Stomach smooth muscle (tissue), 2 donors: ENCODE measurements around the gene EHD1.

Experiments used
- H3K27ac ChIP-seq: one replicate; pipeline ENCODE4 v1.7.0; 2013; ENCODE audit warnings: mild to moderate bottlenecking, low read length, inconsistent platforms
- H3K27me3 ChIP-seq, 2 donors: one replicate each; pipeline ENCODE4 v1.7.0; 2013; ENCODE audit warnings: low read length in 2 of 2; ENCODE audit not compliant: insufficient read depth in 2 of 2, control insufficient read depth in 1 of 2
- H3K36me3 ChIP-seq, 2 donors: one replicate each; pipeline ENCODE4 v1.7.0; 2013; ENCODE audit warnings: low read length in 2 of 2; ENCODE audit not compliant: control insufficient read depth in 2 of 2, insufficient read depth in 2 of 2
- H3K4me1 ChIP-seq: one replicate; pipeline ENCODE4 v1.7.0; 2013; ENCODE audit warnings: low read length; ENCODE audit not compliant: control insufficient read depth, insufficient read depth
- H3K4me3 ChIP-seq, 2 donors: one replicate each; pipeline ENCODE4 v1.7.0; 2013; ENCODE audit warnings: low read length in 2 of 2
- H3K9ac ChIP-seq, 2 donors: one replicate each; pipeline ENCODE4 v1.7.0; 2013; ENCODE audit warnings: low read length in 2 of 2, mild to moderate bottlenecking in 1 of 2
- H3K9me3 ChIP-seq, 2 donors: one replicate each; pipeline ENCODE4 v1.7.0; 2013; ENCODE audit warnings: low read length in 2 of 2; ENCODE audit not compliant: control insufficient read depth in 2 of 2
- donor health status: healthy.
- donor health status: Pancreatic carcinoma.

EHD1 gene

GRCh38 chr11:64909653-64910343, 31.4 kb upstream of the EHD1 start:
- Histone ChIP-seq H3K27ac (no peak overlapping the region), H3K4me3 (no peak overlapping the region), H3K4me1 (no peaks in the 10 kb centered on the region), H3K36me3 (peaks cover 46 to 65% of the 10 kb centered on the region in 2 donors), H3K9me3 (no peaks in the 10 kb centered on the region), H3K9ac (no peak overlapping the region), H3K27me3 (no peaks in the 10 kb centered on the region)

GRCh38 chr11:64908766-64909165, 30.3 kb upstream of the EHD1 start:
- Histone ChIP-seq H3K4me1 (no peaks in the 10 kb centered on the region), H3K9me3 (no peaks in the 10 kb centered on the region), H3K36me3 (peaks cover 43 to 63% of the 10 kb centered on the region in 2 donors), H3K9ac (no peak overlapping the region), H3K27ac (no peak overlapping the region), H3K27me3 (no peaks in the 10 kb centered on the region), H3K4me3 (no peak overlapping the region)

- no peak overlapping the region for H3K4me3 ChIP-seq
- no peaks in the 10 kb centered on the region for H3K4me1 ChIP-seq
- no peaks in the 10 kb centered on the region for H3K9me3 ChIP-seq
- H3K9ac ChIP-seq: no peak overlapping the region
- H3K27me3 ChIP-seq: no peaks in the 10 kb centered on the region
- no peak overlapping the region for H3K27ac ChIP-seq
- H3K36me3 ChIP-seq: peaks cover 40 to 50% of the 10 kb centered on the region in 2 donors
These were observed 27.9 kb upstream of the EHD1 start for GRCh38 chr11:64906314-64906635.

GRCh38 chr11:64905516-64906313, 27.3 kb upstream of the EHD1 start:
- no peaks in the 10 kb centered on the region for H3K4me1 ChIP-seq

GRCh38 chr11:64903291-64903833, 24.9 kb upstream of the EHD1 start:
- no peaks in the 10 kb centered on the region for H3K27me3 ChIP-seq
- H3K36me3 ChIP-seq: peaks cover 35 to 40% of the 10 kb centered on the region in 2 donors

More at GRCh38 chr11:64905516-64906313, 27.3 kb upstream of the EHD1 start:
- peaks cover 38 to 45% of the 10 kb centered on the region in 2 donors for H3K36me3 ChIP-seq
- no peak overlapping the region for H3K27ac ChIP-seq
- H3K27me3 ChIP-seq: no peaks in the 10 kb centered on the region
- no peak overlapping the region for H3K4me3 ChIP-seq
- H3K9me3 ChIP-seq: no peaks in the 10 kb centered on the region
- no peak overlapping the region for H3K9ac ChIP-seq

GRCh38 chr11:64902102-64902900, 23.9 kb upstream of the EHD1 start:
- Histone ChIP-seq H3K27me3 (no peaks in the 10 kb centered on the region), H3K4me1 (no peaks in the 10 kb centered on the region), H3K9ac (no peak overlapping the region), H3K27ac (no peak overlapping the region), H3K36me3 (peaks cover 35 to 39% of the 10 kb centered on the region in 2 donors), H3K4me3 (no peak overlapping the region), H3K9me3 (no peaks in the 10 kb centered on the region)

More at GRCh38 chr11:64903291-64903833, 24.9 kb upstream of the EHD1 start:
- Histone ChIP-seq H3K4me1 (no peaks in the 10 kb centered on the region), H3K4me3 (no peak overlapping the region), H3K9ac (no peak overlapping the region), H3K9me3 (no peaks in the 10 kb centered on the region), H3K27ac (no peak overlapping the region)

- H3K4me3 ChIP-seq: no peak overlapping the region
- H3K9me3 ChIP-seq: no peaks in the 10 kb centered on the region
- H3K27ac ChIP-seq: no peak overlapping the region
- no peak overlapping the region for H3K9ac ChIP-seq
- peaks cover 22 to 42% of the 10 kb centered on the region in 2 donors for H3K36me3 ChIP-seq
- no peaks in the 10 kb centered on the region for H3K27me3 ChIP-seq
- no peaks in the 10 kb centered on the region for H3K4me1 ChIP-seq
These were observed 22.4 kb upstream of the EHD1 start for GRCh38 chr11:64900774-64901173.

- no peak overlapping the region for H3K9ac ChIP-seq
- no peaks in the 10 kb centered on the region for H3K27me3 ChIP-seq
These were observed 21.9 kb upstream of the EHD1 start for GRCh38 chr11:64900263-64900678.

GRCh38 chr11:64898541-64898940, 20.1 kb upstream of the EHD1 start:
- Histone ChIP-seq H3K4me1 (peaks cover 7% of the 10 kb centered on the region), H3K9me3 (no peaks in the 10 kb centered on the region), H3K4me3 (no peak overlapping the region), H3K27me3 (no peaks in the 10 kb centered on the region), H3K9ac (no peak overlapping the region), H3K36me3 (peaks cover 16 to 32% of the 10 kb centered on the region in 2 donors), H3K27ac (no peak overlapping the region)

More at GRCh38 chr11:64900263-64900678, 21.9 kb upstream of the EHD1 start:
- Histone ChIP-seq H3K36me3 (peaks cover 19 to 37% of the 10 kb centered on the region in 2 donors), H3K4me1 (no peaks in the 10 kb centered on the region), H3K9me3 (no peaks in the 10 kb centered on the region), H3K4me3 (no peak overlapping the region), H3K27ac (no peak overlapping the region)

- no peak overlapping the region for H3K4me3 ChIP-seq
- peaks cover 14 to 29% of the 10 kb centered on the region in 2 donors for H3K36me3 ChIP-seq
- H3K27ac ChIP-seq: no peak overlapping the region
- H3K9me3 ChIP-seq: no peaks in the 10 kb centered on the region
- peaks cover 7% of the 10 kb centered on the region for H3K4me1 ChIP-seq
- H3K27me3 ChIP-seq: no peaks in the 10 kb centered on the region
- H3K9ac ChIP-seq: no peak overlapping the region
These were observed 19.6 kb upstream of the EHD1 start for GRCh38 chr11:64898076-64898445.
